Limb (tissue), 2 donors: ENCODE measurements around the gene LCN1.
"Not testable (repeated sequence)": the region's sequence is repeated elsewhere in the genome, so short reads cannot be mapped to it uniquely, and the experiment has no call there.

ENCODE experiments used
- DNase-seq, 2 donors: peaks; one replicate each; pipeline ENCODE4 v3.0.0-alpha.2; 2016; ENCODE audit errors: extremely low spot score in 2 of 2

Gene LCN1

DNA sequence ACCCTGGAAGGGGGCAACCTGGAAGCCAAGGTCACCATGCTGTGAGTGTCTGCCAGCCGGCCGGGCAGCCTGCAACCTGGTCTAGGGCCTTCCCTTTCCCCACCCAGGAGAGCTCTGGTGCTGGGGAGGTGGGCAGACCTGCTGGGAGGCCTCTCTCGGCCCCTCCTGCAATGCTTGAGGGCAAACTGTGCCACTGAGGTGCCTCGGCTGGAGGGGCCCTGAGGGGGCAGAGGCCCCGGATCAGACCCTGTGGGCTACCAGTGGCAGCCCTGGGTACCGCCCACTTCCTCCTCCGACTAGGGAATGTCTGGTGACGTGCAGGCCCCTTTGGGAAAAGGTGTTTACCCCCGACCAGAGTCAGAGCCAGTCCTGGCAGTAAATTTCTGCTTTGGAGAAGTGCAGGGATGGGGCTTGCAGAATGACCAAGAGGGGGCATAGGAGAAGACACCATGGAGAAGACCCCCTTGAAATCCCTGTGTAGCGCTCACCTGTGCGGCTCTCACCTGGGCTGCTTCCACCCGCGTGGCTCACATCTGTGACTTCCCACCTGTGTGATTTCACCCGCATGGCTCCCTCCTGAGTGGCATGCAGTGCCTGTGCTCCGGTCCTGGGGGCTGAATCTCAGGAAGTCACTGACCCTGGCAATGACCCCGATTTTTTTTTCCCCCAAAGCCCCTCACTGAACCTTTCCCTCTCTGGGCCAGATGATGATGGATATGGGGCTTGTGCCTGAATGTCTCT lies 1.1 kb downstream of the LCN1 start:
- DNase-seq: no peak

GRCh38 chr9:135522931-135523330 lies 1.7 kb downstream of the LCN1 start:
- no peak for DNase-seq

GRCh38 chr9:135523521-135524129 lies 2.4 kb downstream of the LCN1 start:
- no peak for DNase-seq

- no peak for DNase-seq
These were observed 3.1 kb downstream of the LCN1 start for GRCh38 chr9:135524130-135524861.

DNA sequence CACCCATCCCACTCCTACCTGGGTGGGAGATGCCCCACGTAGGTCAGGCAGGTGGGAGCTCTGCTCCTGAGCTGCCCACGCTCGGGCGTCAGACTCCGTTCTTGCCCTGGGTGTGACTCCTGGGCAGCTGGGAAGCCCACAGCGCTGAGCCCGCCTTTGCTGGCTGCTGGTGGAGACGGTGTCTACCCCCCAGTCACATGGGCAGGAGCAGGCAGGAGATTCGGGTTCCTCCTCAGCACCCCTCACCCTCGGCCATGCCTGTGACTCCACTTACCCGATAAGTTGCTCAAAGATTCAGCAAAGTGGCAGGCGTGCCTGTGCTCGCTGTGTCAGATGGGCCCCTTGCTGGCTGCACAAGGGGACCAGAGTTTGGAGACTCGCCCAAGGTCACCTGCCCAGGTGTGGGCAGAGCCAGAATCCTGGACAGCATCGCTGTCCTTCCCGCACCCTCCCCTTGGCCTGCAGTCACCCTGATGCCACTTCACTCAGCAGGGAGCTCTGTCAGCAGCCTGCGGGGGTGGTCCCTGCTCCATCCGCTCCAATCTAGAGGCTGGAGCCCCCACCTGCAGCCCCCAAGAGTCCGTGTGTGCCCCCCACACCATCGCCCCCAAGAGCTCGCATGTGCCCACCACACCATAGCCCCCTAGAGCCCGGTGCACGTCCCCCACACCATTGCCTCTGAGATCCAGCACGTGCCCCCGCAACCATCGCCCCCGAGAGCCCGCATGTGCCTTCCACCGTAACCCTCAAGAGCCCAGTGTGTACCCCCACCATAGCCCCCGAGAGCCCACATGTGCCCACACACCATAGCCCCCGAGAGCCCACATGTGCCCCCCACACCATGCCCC lies 4.2 kb downstream of the LCN1 start:
- no peak for DNase-seq

GRCh38 chr9:135526089-135526729 lies 5.0 kb downstream of the LCN1 start:
- peak in 1 of 2 donors; percentile 26 for DNase-seq

GRCh38 chr9:135526730-135527571 lies 5.7 kb downstream of the LCN1 start:
- DNase-seq: peak in 1 of 2 donors; percentile 24

DNA sequence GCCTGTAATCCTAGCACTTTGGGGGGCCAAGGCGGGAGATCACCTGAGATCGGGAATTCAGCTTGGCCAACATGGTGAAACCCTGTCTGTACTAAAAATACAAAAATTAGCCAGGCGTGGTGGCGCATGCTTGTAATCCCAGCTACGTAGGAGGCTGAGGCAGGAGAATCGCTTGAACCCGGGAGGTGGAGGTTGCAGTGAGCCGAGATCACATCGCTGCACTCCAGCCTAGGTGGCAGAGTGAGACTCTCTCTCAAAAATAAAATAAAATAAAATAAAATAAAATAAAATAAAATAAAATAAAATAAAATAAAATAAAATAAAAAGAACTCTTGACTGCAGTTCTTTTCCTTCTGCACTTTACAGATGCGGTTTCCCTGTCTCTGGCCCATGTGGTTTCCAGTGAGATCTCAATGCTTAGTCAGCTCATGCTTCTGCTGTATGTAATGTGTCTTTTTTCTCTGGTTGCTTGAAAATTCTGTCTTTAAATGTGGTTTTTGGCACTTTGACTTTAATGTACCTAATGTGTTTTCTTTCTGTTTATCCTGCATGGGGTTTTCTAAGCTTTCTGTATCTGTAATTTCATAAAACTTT lies 7.7 kb downstream of the LCN1 start:
- peak in 1 of 2 donors; percentile 1 for DNase-seq

GRCh38 chr9:135530146-135530545 lies 8.9 kb downstream of the LCN1 start:
- DNase-seq: no peak

DNA sequence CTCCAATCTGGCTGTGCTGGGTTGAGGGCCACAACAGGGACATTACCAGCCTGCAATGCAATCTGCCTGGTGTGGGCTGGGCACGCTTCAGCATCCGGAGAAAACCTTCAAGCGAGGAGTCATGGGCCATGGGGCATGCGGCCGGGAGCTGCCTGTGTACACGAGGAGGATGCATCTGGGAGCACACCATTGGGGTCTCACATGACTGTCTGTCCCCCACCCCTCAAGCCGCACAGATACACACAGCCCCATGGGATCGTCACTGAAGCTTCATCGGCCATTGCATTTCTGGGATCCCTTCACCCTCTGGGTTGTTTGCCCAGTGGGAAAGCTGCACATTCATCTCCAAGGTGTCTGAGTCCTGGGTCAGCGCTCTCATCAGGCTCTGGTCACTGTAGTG lies 9.9 kb downstream of the LCN1 start:
- no peak for DNase-seq

- no peak for DNase-seq
These were observed 11.9 kb downstream of the LCN1 start for GRCh38 chr9:135533113-135533512.

DNA sequence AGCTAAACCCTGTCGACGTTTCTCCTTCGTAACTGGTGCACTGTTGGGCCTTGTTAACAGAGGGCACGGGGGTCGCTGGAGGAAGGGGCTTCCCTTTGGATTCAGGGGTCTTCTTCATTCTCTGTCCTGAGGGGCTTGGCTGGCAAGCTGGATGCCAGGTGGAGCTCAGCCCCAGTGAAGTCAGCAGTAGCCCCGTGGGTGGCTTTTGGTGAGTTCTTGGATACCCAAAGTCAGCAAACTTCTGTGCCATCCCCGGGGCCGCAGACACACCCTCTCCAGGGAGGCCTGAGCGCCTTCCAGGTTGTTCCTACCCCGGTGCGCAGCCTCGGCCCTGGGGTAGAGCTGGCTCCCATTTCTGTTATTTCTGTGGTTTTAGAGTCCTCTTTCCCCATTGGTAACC lies 12.4 kb downstream of the LCN1 start:
- no peak for DNase-seq

DNA sequence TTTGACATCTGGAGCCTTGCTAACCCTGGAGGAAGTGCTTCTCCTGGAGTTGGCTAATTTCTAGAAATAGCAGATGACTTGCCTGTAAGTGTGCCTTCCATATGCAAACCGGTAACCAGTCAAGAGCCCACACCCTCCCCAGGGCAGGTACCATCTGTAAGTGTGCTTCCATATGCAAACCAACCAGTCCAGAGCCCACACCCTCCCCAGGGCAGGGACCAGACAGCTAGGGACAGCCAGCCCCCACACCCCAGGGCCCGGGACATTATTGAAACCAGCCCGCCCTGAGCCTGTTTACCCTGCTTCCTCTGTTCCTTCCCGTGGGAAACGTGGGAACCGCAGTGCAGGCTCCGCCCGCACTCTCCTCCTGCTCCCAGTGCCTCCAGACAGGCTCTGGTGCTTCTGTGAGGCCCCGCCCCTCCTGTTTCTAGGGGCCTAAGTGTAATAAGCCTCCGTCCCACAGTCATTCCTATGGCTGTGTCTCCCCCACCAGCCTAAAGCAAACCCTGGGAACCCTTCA lies 13.0 kb downstream of the LCN1 start:
- DNase-seq: not testable (repeated sequence)

- DNase-seq: not testable (repeated sequence)
These were observed 13.6 kb downstream of the LCN1 start for GRCh38 chr9:135534826-135535225.

DNA sequence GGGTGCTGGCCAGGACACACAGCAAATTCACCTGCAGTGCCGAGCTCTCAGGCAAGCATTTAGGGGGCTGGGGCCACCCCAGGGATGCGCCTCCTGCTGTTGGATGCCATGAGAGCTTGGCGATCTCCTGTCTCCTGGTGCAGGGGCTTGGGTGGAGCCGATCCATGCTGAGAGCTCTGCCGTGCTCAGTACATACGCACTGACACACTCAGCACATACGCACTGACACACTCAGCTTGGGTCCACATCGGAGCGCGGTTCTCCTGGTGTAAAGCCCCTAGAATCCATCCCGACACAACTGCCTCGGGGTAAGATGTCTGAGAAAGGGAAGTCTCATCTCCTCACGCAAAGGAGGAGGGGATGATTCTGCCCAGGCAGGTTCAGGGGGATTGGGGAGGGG lies 14.4 kb downstream of the LCN1 start:
- DNase-seq: not testable (repeated sequence)

DNA sequence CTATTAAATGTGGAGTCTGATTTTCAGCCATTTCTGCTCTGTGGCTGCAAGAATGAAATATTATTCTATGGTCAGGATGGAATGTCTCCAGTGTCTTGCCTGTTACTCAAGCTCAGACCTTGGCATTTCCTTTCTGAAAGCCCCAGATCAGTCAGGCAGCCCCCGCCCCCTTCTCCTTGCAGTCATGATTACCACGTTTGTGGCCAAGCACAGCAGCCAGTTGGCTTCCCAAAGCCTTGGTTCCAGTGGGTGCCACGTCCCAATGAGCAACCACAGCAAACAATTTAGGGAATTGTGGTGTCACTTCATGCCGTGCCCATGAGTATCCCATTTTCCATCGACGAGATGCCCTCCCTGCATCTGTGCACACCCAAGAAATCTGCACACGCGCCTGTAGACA lies 15.0 kb downstream of the LCN1 start:
- no peak for DNase-seq

- DNase-seq: not testable (repeated sequence)
These were observed 22.1 kb downstream of the LCN1 start for GRCh38 chr9:135543262-135543894.

DNA sequence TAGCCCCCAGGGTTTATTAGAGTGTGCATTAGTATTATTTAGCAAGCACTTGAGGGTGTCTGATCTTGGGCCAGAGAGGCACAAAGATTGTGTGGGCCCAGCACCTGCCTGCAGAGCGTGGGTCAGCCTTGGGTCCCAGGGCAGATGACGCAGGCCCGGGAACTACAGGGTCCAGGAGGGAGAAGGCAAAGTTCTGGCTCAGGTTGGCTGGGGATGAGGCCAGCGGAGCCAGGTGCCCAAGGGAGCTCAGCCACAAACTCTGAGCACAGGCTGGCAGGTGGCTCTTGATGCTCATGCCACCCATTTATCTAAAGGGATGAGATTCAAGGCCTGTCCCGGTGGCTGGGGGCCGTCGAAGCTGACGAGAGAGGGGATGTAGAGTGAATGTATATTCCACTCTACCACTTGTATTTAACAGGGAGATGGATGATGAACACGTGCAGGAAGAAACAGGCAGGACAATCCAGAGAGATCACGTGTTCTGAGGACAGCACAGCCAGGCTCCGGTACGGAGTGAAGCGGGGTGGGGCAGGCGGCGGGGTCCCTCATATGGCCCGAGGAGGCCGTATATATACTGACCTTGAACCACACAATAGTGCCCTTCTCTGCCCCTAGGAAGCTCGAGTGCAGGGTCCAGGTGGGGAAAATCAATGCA lies 23.9 kb downstream of the LCN1 start:
- no peak for DNase-seq
